Upper lobe of right lung (tissue), 1 donor: ENCODE measurements around the gene GNGT2. TPM values are rescaled to one million over a fixed set of nuclear protein-coding genes. Genes with fewer than 3 reads are reported as not detected.

Experiments used
- ATAC-seq: fragments of 200-7000 bp; cut with Tn5 transposase; one replicate; pipeline ENCODE4 v1.9.1; 2020; ENCODE audit warnings: mild to moderate bottlenecking, moderate library complexity
- DNase-seq: peaks from one replicate; pipeline ENCODE4 v3.0.0-alpha.2; 2020
- H3K27ac ChIP-seq: fragments of 200-600 bp; one replicate; pipeline ENCODE4 v1.8.0; 2022
- H3K27me3 ChIP-seq: fragments of 200-600 bp; one replicate; pipeline ENCODE4 v1.8.0; 2022; ENCODE audit warnings: mild to moderate bottlenecking
- H3K36me3 ChIP-seq: fragments of 200-600 bp; one replicate; pipeline ENCODE4 v1.8.0; 2022
- H3K4me1 ChIP-seq: fragments of 200-600 bp; one replicate; pipeline ENCODE4 v1.8.0; 2022
- H3K4me3 ChIP-seq: fragments of 200-600 bp; one replicate; pipeline ENCODE4 v1.8.0; 2022; ENCODE audit warnings: mild to moderate bottlenecking
- H3K9me3 ChIP-seq: fragments of 200-600 bp; one replicate; pipeline ENCODE4 v1.8.0; 2022
- CTCF ChIP-seq: fragments of 200-600 bp; IDR thresholded peaks from one replicate; pipeline ENCODE4 v1.8.0; 2022; ENCODE audit warnings: antibody characterized with exemption
- intact Hi-C: fragments of 100-400 bp; cut with DNase I; formaldehyde crosslinking; loops from one replicate; pipeline ENCODE4 v1.11.0; 2022
- total RNA-seq: library from RNA; stranded (reverse); fragmentation: NEBNext Ultra II Directional; extraction: Animal tissue kit (Norgen Biotek cat#: 25700); gene quantifications from one replicate; pipeline ENCODE4 v1.2.1, GENCODE V29; 2021
- donor health status: DM: no; HTN: yes; CAD: no; lungs with severe emphysema.

The GNGT2 gene
- total RNA-seq, 1 donor from 2014 or later = 8.5 TPM

- ATAC-seq (peak; percentile 68), DNase-seq (peak; percentile 82)
- intact Hi-C loops = no loop called here
- Histone ChIP-seq H3K4me3 (no peak overlapping the region), H3K36me3 (no peaks in the 10 kb centered on the region), H3K27ac (no peak overlapping the region), H3K4me1 (peaks cover 26% of the 10 kb centered on the region), H3K27me3 (peaks cover 17% of the 10 kb centered on the region), H3K9me3 (no peaks in the 10 kb centered on the region)
- peak; percentile 87 for TF ChIP-seq CTCF
Measured at GRCh38 chr17:49227436-49228261, 17.3 kb upstream of the GNGT2 start.

- no peaks in the 10 kb centered on the region for H3K36me3 ChIP-seq
- no peaks in the 10 kb centered on the region for H3K9me3 ChIP-seq
- H3K27ac ChIP-seq = no peak overlapping the region
- no peak overlapping the region for H3K4me3 ChIP-seq
- peaks cover 26% of the 10 kb centered on the region for H3K4me1 ChIP-seq
- no peak for TF ChIP-seq CTCF
- no peak for ATAC-seq
- peaks cover 17% of the 10 kb centered on the region for H3K27me3 ChIP-seq
- intact Hi-C loops = no loop called here
- DNase-seq = no peak
Measured at GRCh38 chr17:49226771-49227435, 16.5 kb upstream of the GNGT2 start.

DNA sequence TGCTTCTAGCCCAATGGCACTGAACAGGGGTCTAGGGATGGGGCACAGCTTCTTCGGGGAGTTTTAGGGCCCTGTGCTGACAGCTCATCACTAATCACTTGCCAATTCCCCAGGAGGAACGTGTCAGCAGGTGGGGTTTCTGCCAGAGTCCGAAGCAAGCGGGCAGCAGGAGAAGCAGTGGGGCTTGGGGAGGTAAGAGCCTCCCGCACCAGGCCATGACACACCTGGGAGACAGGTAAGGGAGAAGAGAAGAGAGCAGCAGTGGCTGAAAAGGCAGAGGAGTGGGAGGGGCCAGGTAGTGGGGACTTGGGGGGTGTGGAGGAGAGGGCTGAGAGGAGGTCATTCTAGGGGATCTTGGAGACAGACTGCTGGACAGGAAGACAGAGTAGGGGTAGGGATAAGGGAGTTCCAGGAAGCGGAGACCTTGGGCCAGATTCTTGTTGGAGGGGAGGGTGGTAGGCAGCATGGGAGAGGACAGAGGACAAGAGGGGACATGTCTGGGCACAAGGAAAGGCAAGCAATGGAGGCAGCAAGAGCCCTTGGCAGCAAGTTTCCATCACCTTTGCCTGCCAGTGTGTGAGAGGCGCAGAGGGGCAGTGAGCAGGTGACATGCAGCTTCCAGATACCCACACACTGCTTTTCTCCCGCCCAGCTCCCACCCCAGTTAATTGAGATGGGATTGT lies 15.3 kb upstream of the GNGT2 start:
- no peak overlapping the region for H3K27ac ChIP-seq
- intact Hi-C loops = no loop called here
- H3K27me3 ChIP-seq = peaks cover 17% of the 10 kb centered on the region
- H3K9me3 ChIP-seq = no peaks in the 10 kb centered on the region
- DNase-seq (no peak), ATAC-seq (no peak)
- peaks cover 18% of the 10 kb centered on the region for H3K4me1 ChIP-seq
- H3K36me3 ChIP-seq = no peaks in the 10 kb centered on the region
- no peak for TF ChIP-seq CTCF
- no peak overlapping the region for H3K4me3 ChIP-seq

DNA sequence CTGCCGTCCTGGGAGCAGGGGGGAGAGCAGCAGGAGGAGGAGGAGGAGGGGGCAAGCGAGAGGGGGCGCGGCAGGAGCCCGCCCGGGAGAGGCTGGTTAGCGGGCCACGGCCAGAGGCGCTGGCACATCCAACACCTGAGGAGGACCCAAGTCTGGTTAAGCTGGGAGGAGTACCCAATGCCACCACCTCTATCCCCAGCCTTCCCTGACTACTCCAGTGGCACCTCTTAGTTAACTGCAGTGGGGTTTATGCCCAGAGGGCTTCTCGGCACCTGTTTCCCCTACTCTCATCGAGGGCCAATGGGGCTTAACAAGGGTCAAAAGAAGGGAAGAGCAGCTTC lies 14.6 kb upstream of the GNGT2 start:
- Histone ChIP-seq H3K36me3 (no peaks in the 10 kb centered on the region), H3K27me3 (peaks cover 17% of the 10 kb centered on the region), H3K4me1 (peaks cover 12% of the 10 kb centered on the region), H3K4me3 (no peak overlapping the region), H3K27ac (no peak overlapping the region), H3K9me3 (no peaks in the 10 kb centered on the region)
- no peak for TF ChIP-seq CTCF
- intact Hi-C loops = no loop called here
- DNase-seq = no peak
- ATAC-seq = no peak

DNA sequence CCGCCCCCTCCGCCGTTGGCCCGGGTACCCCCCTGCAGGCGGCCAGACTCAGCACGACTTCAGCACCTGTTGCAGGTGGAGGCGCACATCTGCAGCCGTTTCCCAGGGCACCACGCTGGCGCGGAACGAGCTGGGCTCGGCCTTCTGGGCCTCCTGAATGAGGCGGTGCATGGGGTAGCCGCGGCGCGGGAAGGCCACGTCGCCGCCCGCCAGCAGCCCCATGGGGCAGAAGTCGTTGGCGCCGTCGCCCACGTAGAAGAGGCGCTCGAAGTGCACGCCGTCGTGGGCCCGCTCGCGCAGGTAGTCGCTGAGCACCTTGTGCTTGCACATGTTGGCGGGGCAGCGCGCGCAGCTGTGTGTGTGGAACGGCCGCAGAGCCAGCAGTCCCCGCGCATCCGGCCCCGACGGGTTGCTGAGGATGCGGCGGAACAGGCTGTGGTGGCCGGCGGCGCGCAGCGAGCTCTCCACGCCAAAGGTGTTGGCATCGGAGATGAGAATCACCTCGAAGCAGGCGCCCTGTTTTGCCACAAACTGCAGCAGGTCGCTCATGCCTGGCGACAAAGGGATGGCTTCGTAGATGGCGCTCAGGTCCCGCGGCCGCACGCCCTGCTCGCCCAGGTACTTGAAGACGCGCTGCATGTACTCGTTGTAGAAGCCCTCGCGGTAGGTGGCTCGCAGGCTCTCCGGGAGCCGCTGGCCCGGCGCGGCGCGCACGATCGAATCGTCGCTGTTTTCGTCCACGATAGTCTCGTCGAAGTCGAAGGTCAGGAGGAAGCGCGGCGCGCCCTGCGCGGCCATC lies 14.0 kb upstream of the GNGT2 start:
- peaks cover 12% of the 10 kb centered on the region for H3K4me1 ChIP-seq
- ATAC-seq (peak; percentile 22), DNase-seq (peak; percentile 69)
- H3K27ac ChIP-seq = no peak overlapping the region
- H3K36me3 ChIP-seq = no peaks in the 10 kb centered on the region
- H3K9me3 ChIP-seq = no peaks in the 10 kb centered on the region
- H3K4me3 ChIP-seq = no peak overlapping the region
- no peak for TF ChIP-seq CTCF
- intact Hi-C loops = no loop called here
- peaks cover 17% of the 10 kb centered on the region for H3K27me3 ChIP-seq
